ENCODE measurements around the gene PALM2AKAP2. TPM values are rescaled to one million over a fixed set of nuclear protein-coding genes. Genes with fewer than 3 reads are reported as not detected.

Gene PALM2AKAP2
- total RNA-seq, 4 donors from 2014 or later = 28.4 to 59.9 (median 48.7) TPM

DNA sequence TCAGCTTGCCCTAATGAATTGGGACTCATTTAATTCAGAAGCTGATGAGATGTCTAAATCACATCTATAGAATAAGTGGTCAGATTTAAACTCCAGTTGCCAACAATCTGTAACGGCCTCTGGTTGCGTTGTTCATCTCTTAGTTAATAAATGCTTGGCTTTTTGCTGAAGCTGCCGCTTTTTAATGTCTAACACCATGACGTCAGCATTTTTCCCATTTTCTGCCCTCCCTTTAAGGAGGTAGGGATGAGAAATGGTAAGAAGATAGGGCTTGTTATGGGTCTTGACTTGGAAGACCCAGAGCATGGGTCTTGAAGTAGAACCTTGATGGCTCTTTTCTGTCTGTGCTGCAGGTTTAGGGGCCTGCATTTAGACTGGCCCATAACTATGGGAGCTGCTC is 33.3 kb downstream of the PALM2AKAP2 start:
- TF ChIP-seq, protein P1, sequence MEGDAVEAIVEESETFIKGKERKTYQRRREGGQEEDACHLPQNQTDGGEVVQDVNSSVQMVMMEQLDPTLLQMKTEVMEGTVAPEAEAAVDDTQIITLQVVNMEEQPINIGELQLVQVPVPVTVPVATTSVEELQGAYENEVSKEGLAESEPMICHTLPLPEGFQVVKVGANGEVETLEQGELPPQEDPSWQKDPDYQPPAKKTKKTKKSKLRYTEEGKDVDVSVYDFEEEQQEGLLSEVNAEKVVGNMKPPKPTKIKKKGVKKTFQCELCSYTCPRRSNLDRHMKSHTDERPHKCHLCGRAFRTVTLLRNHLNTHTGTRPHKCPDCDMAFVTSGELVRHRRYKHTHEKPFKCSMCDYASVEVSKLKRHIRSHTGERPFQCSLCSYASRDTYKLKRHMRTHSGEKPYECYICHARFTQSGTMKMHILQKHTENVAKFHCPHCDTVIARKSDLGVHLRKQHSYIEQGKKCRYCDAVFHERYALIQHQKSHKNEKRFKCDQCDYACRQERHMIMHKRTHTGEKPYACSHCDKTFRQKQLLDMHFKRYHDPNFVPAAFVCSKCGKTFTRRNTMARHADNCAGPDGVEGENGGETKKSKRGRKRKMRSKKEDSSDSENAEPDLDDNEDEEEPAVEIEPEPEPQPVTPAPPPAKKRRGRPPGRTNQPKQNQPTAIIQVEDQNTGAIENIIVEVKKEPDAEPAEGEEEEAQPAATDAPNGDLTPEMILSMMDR (IDR thresholded peaks at IDR 0.05; ENCODE audit: low read depth) = no peak

DNA sequence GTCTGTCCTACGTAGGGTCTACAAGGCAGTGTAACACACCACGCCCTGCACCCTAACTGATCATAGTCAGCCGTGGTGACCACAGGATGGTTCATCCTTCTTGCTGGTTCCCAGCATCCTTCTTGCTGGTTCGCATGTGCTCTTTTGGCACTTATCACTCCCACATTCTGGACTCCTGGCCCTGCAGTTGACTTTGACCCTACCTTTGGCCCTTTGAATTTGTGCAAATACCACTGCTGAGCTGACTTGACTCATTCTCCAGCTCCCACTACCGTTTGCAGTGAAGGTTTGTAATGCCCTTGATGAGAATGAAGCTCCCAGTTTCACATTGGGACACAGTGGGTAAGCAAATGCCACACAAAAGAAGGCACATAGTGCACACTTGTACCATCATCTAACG is 33.8 kb downstream of the PALM2AKAP2 start:
- TF ChIP-seq, protein P1 (IDR thresholded peaks at IDR 0.05; ENCODE audit: low read depth) = no peak

DNA sequence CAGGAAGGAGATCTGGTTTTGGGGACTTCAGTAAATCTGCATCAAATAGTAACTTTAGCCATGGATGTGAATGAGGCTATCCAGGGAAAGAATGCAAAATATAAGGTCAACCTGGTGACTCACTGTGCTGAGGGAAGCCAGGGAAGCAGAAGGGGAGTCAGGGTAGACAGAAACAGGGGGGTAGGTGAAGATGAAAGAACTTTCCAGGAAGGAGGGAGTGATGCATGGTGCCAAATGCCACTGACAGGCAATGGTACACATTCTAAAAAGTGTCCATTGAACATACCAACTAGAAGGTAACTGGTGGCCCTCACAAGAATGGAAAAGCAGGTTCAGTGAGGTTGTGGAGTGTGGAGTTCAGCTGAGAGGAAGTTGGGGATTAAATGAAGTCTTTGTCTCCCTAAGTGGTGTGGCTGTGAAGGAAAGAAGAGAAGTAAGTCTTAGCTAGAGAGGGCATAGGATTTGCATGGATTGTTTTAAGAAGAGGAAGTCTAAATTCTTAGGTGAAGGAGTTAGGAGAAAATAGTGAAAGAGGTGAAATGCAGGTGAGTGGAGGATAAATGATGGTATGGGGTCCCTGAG is 35.5 kb downstream of the PALM2AKAP2 start:
- TF ChIP-seq, protein P1 (IDR thresholded peaks at IDR 0.05; ENCODE audit: low read depth) = no peak

DNA sequence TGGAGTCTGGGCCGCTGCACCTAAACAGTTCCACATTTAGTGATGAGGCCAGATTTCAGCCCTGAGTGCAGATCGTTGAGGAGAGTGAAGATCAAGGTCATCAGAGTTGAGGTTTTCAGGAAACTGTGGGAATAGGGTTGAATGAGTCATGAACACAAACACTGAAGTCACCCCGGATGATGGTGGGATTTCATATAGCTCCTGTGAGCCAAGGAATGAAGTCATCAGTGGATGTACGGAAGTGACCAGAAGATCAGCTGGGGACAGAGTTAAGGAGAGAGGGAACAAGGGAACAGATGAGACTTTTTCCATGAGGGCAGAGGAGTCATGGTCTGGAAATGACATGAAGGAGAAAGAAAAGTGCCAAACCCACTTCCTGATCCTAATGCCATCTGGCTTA is 36.5 kb downstream of the PALM2AKAP2 start:
- TF ChIP-seq, protein P1 (IDR thresholded peaks at IDR 0.05; ENCODE audit: low read depth) = no peak

DNA sequence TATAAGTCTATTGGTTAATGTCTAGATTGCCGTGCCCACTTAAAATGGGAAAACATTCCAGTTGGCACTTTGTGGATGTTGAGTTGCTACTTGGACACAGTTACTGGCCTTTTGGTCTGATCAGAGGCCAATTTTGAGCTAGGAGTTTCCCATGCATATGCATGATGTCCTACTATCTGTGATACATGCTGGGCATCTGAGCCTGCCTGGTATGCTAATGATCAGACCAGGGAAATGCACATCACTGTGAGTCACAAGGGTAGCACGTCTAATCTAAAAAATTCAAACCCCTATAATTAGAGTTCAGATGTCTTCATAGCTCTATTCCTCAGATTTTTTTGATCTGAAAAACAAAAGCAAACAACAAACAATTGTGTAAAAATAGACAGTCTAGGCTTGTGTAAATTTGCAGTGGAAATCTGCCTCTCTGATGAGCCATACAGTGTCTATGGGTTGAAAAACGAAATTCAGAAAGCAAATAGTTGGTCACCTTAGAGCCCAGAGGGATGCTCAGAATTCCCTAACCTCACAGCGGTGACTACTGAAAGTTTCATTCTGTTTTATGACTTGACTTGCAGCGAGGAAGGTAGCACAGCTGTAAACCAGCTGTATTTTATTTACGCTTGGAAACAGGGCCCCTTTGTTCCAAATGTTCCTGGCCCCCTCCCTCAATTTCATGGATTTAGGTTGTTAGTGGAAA is 37.3 kb downstream of the PALM2AKAP2 start:
- TF ChIP-seq, protein P1 (IDR thresholded peaks at IDR 0.05; ENCODE audit: low read depth) = no peak

DNA sequence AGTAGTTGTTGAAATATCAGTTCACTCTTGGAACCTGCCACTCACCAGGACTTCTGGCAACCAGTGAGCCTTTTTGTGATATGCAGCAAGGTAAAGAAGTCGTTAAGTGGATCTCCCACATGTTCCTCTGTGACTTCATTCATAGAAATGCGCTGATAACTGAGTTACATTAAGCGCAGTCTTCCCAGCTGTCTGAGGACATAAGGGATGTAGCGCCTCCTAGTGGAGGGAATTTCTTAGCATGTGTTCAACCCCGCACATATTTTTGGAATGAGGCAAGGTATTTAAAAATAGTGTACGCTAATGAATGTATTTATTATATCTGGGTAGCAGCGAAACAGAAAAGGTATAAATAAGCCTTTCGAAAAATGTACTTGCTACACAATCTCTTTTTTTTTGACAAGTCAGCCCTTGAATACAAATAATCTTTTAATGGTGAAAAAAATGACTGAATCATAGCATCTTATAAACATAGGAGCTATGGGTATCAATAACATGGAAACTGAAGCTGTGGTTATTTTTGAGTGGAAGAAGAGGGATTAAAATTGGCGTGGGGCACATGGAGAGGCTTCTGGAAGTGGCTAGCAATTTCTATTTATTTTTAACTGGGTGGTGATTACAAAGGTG is 38.0 kb downstream of the PALM2AKAP2 start:
- TF ChIP-seq, protein P1 (IDR thresholded peaks at IDR 0.05; ENCODE audit: low read depth) = no peak

DNA sequence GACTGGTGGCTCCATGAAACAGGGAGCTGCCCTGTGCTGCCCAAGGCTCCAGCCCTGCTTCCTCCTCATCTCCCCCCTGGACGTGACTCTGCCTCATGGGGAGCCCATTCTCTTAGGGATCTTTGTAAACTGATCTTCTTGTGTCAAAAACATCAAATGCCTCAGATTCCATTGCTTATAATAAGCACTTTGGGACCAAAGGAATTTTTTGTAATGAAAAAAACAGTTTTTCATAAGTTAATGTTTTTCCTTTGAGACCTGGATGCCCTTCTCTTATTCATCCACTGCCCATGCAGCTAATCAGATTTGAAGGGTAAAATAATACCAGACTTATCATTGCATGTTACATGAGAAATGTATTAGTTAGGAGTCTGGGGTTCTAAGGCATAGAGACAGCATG is 41.7 kb downstream of the PALM2AKAP2 start:
- TF ChIP-seq, protein P1 (IDR thresholded peaks at IDR 0.05; ENCODE audit: low read depth) = no peak
